Measurements from ENCODE around the gene TSHZ1.

DNA sequence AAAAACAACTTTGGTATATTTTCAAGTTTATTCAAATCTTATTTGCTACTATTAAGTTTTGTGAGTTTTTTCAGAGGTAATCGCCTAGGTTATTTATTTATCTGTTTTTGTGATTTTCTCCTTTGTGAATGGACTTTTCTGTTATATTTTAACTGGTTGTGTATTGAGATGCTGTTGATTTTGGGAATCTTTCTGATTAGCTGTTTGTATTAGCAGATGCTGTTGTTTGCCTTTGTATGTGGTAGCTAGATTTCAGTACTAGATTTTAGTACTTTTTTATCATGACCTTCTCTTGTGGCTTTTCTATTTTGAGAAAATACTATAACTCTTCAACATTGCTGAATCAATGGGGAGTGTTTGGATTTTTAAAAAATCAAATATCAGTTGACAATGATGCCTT lies 42.4 kb downstream of the TSHZ1 start:
- TF ChIP-seq, protein P1, sequence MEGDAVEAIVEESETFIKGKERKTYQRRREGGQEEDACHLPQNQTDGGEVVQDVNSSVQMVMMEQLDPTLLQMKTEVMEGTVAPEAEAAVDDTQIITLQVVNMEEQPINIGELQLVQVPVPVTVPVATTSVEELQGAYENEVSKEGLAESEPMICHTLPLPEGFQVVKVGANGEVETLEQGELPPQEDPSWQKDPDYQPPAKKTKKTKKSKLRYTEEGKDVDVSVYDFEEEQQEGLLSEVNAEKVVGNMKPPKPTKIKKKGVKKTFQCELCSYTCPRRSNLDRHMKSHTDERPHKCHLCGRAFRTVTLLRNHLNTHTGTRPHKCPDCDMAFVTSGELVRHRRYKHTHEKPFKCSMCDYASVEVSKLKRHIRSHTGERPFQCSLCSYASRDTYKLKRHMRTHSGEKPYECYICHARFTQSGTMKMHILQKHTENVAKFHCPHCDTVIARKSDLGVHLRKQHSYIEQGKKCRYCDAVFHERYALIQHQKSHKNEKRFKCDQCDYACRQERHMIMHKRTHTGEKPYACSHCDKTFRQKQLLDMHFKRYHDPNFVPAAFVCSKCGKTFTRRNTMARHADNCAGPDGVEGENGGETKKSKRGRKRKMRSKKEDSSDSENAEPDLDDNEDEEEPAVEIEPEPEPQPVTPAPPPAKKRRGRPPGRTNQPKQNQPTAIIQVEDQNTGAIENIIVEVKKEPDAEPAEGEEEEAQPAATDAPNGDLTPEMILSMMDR (conservative IDR thresholded peaks at IDR 0.05; ENCODE audit: low read depth in 2 of 2), result no peak
- TF ChIP-seq CREB1 (CRISPR knock-in tag; IDR thresholded peaks at IDR 0.05; ENCODE audit: low read depth) (no peak), EZH2 (IDR thresholded peaks at IDR 0.05; ENCODE audit: low read depth, unreplicated experiment) (no peak)
- TF ChIP-seq, protein P2, sequence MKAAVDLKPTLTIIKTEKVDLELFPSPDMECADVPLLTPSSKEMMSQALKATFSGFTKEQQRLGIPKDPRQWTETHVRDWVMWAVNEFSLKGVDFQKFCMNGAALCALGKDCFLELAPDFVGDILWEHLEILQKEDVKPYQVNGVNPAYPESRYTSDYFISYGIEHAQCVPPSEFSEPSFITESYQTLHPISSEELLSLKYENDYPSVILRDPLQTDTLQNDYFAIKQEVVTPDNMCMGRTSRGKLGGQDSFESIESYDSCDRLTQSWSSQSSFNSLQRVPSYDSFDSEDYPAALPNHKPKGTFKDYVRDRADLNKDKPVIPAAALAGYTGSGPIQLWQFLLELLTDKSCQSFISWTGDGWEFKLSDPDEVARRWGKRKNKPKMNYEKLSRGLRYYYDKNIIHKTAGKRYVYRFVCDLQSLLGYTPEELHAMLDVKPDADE (IDR thresholded peaks at IDR 0.05), result no peak

Measured in GM23338 (cell line).